PC-3 (cell line): ENCODE measurements around the gene ADAM23. TPM values are rescaled to one million over a fixed set of nuclear protein-coding genes. Genes with fewer than 3 reads are reported as not detected.

Source experiments
- ATAC-seq: fragments of 200-7000 bp; cut with Tn5 transposase; 2 replicates; pipeline ENCODE4 v1.9.1; 2020; ENCODE audit warnings: mild to moderate bottlenecking, moderate library complexity
- BruUV-seq: library from RNA; stranded (reverse); fragments of 400-500 nt; replicated peaks from 2 replicates; lab custom pipeline; 2021; lab: Mats Ljungman, UMichigan
- CTCF ChIA-PET: fragments of 300-600 bp; sonication (Branson Sonifier 250); formaldehyde crosslinking; loops from one replicate; lab custom pipeline; 2022; ENCODE audit warnings: antibody characterized with exemption; lab: Charles Lee
- POLR2A ChIA-PET: fragments of 300-600 bp; sonication (Branson Sonifier 250); formaldehyde crosslinking; loops from one replicate; lab custom pipeline; 2022; ENCODE audit warnings: antibody characterized with exemption; ENCODE audit not compliant: unreplicated experiment; lab: Charles Lee
- DNase-seq: peaks from one replicate; pipeline ENCODE4 v3.0.0-alpha.2; 2015
- H2AFZ ChIP-seq: fragments of 300-600 bp; sonication (generic); 2 replicates; pipeline ENCODE4 v1.6.0; 2016; ENCODE audit warnings: antibody characterized with exemption, low read length
- H3F3A ChIP-seq: fragments of 300-600 bp; sonication (generic); one replicate; pipeline ENCODE4 v1.6.0; 2017; ENCODE audit warnings: antibody characterized with exemption, low read length, control low read depth, mild to moderate bottlenecking; ENCODE audit not compliant: unreplicated experiment
- H3K27ac ChIP-seq: fragments of 300-600 bp; sonication (generic); 2 replicates; pipeline ENCODE4 v1.5.1; 2016; ENCODE audit warnings: mild to moderate bottlenecking, low read length
- H3K27me3 ChIP-seq: fragments of 300-600 bp; sonication (generic); 2 replicates; pipeline ENCODE4 v1.6.1; 2016; ENCODE audit warnings: low read length, mixed read lengths
- H3K36me3 ChIP-seq: fragments of 300-600 bp; sonication (generic); 2 replicates; pipeline ENCODE4 v1.6.1; 2016; ENCODE audit warnings: low read depth, mixed run types, low read length, mixed read lengths
- H3K4me1 ChIP-seq: fragments of 300-600 bp; sonication (generic); 2 replicates; pipeline ENCODE4 v1.5.1; 2016; ENCODE audit warnings: low read length; ENCODE audit not compliant: insufficient read depth
- H3K4me2 ChIP-seq: fragments of 300-600 bp; sonication (generic); 2 replicates; pipeline ENCODE4 v1.6.0; 2016; ENCODE audit warnings: low read length
- H3K4me3 ChIP-seq: fragments of 300-600 bp; sonication (generic); 2 replicates; pipeline ENCODE4 v1.5.1; 2016; ENCODE audit warnings: mild to moderate bottlenecking, low read length, mixed read lengths
- H3K79me2 ChIP-seq: fragments of 300-600 bp; sonication (generic); 2 replicates; pipeline ENCODE4 v1.6.1; 2017; ENCODE audit warnings: low read length, mixed read lengths
- H3K9ac ChIP-seq: fragments of 300-600 bp; sonication (generic); 2 replicates; pipeline ENCODE4 v1.6.0; 2016; ENCODE audit warnings: mild to moderate bottlenecking, low read length
- H3K9me2 ChIP-seq: fragments of 300-600 bp; sonication (generic); replicated peaks from 2 replicates; pipeline ENCODE4 v1.6.1; 2016; ENCODE audit warnings: mixed run types, low read length, mixed read lengths
- H3K9me3 ChIP-seq: fragments of 300-600 bp; sonication (generic); 2 replicates; pipeline ENCODE4 v1.6.1; 2016; ENCODE audit warnings: low read length, mixed read lengths
- H4K20me1 ChIP-seq: fragments of 300-600 bp; sonication (generic); 2 replicates; pipeline ENCODE4 v1.6.1; 2016; ENCODE audit warnings: low read length, mixed read lengths
- CTCF ChIP-seq: fragments of 300-600 bp; sonication (generic); conservative IDR thresholded peaks from 2 replicates; pipeline ENCODE4 v1.5.1; 2017; ENCODE audit warnings: antibody characterized with exemption, low read depth, mild to moderate bottlenecking, low read length
- EZH2 ChIP-seq: fragments of 300-600 bp; sonication (generic); IDR thresholded peaks from one replicate; pipeline ENCODE4 v1.6.1; 2017; ENCODE audit warnings: antibody characterized with exemption, mild to moderate bottlenecking, low read length; ENCODE audit not compliant: unreplicated experiment
- EZH2phosphoT487 ChIP-seq: fragments of 300-600 bp; sonication (generic); IDR thresholded peaks from 2 replicates; pipeline ENCODE4 v1.6.1; 2018; ENCODE audit warnings: mild to moderate bottlenecking, antibody characterized with exemption, low read length, borderline replicate concordance
- intact Hi-C: fragments of 100-400 bp; cut with micrococcal nuclease; formaldehyde crosslinking; loops from 2 replicates; pipeline ENCODE4 v1.9.0; 2023
- total RNA-seq: library from RNA; depleted of rRNA; stranded (reverse); fragments of >200 nt; gene quantifications from 2 replicates; pipeline ENCODE4 v1.2.3, GENCODE V29; 2014

Gene ADAM23
- total RNA-seq, 1 experiment from 2014 or later = 0.22 TPM

GRCh38 chr2:206408323-206409320 lies 34.7 kb upstream of the ADAM23 start:
- Histone ChIP-seq H3F3A (no peaks in the 10 kb centered on the region), H3K4me3 (no peak overlapping the region), H3K27me3 (peaks cover 3% of the 10 kb centered on the region; the same call in 1 of the 2 replicates), H3K9me3 (no peaks in the 10 kb centered on the region), H3K27ac (no peak overlapping the region), H3K4me2 (no peak overlapping the region), H3K9me2 (no peaks in the 10 kb centered on the region), H4K20me1 (no peaks in the 10 kb centered on the region), H3K79me2 (no peaks in the 10 kb centered on the region), H3K4me1 (no peaks in the 10 kb centered on the region), H3K36me3 (no peaks in the 10 kb centered on the region), H2AFZ (no peak overlapping the region), H3K9ac (no peak overlapping the region)
- ChIA-PET POLR2A (no interaction called here), CTCF (no interaction called here)
- DNase-seq = no peak
- intact Hi-C loops = no loop called here
- ATAC-seq = no peak
- TF ChIP-seq CTCF (no peak), EZH2 (no peak), EZH2phosphoT487 (no peak)
- BruUV-seq = no TSS peak

- Histone ChIP-seq H3K4me2 (no peak overlapping the region), H3K79me2 (no peaks in the 10 kb centered on the region), H3K4me1 (no peaks in the 10 kb centered on the region), H3K9me3 (no peaks in the 10 kb centered on the region), H3K27me3 (no peaks in the 10 kb centered on the region), H3F3A (no peaks in the 10 kb centered on the region), H3K4me3 (no peak overlapping the region), H3K9me2 (no peaks in the 10 kb centered on the region), H3K9ac (no peak overlapping the region), H3K36me3 (no peaks in the 10 kb centered on the region), H3K27ac (no peak overlapping the region), H2AFZ (no peak overlapping the region), H4K20me1 (no peaks in the 10 kb centered on the region)
- intact Hi-C loops = no loop called here
- TF ChIP-seq EZH2phosphoT487 (no peak), CTCF (no peak), EZH2 (no peak)
- ATAC-seq (no peak), DNase-seq (no peak)
- POLR2A ChIA-PET = no interaction called here
- no TSS peak for BruUV-seq
- CTCF ChIA-PET = no interaction called here
Measured at GRCh38 chr2:206410714-206411113, 32.6 kb upstream of the ADAM23 start.
